GM21737 (cell line): ENCODE results near the gene TNFRSF19.
"Not testable (repeated sequence)": the region's sequence is repeated elsewhere in the genome, so short reads cannot be mapped to it uniquely, and the experiment has no call there.

Experiments used
- ATAC-seq: cut with Tn5 transposase; IDR thresholded peaks from one replicate; pipeline ENCODE4 v1.9.1; 2021; ENCODE audit warnings: mild to moderate bottlenecking, moderate library complexity; ENCODE audit not compliant: unreplicated experiment

The TNFRSF19 gene, protein sequence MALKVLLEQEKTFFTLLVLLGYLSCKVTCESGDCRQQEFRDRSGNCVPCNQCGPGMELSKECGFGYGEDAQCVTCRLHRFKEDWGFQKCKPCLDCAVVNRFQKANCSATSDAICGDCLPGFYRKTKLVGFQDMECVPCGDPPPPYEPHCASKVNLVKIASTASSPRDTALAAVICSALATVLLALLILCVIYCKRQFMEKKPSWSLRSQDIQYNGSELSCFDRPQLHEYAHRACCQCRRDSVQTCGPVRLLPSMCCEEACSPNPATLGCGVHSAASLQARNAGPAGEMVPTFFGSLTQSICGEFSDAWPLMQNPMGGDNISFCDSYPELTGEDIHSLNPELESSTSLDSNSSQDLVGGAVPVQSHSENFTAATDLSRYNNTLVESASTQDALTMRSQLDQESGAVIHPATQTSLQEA

DNA sequence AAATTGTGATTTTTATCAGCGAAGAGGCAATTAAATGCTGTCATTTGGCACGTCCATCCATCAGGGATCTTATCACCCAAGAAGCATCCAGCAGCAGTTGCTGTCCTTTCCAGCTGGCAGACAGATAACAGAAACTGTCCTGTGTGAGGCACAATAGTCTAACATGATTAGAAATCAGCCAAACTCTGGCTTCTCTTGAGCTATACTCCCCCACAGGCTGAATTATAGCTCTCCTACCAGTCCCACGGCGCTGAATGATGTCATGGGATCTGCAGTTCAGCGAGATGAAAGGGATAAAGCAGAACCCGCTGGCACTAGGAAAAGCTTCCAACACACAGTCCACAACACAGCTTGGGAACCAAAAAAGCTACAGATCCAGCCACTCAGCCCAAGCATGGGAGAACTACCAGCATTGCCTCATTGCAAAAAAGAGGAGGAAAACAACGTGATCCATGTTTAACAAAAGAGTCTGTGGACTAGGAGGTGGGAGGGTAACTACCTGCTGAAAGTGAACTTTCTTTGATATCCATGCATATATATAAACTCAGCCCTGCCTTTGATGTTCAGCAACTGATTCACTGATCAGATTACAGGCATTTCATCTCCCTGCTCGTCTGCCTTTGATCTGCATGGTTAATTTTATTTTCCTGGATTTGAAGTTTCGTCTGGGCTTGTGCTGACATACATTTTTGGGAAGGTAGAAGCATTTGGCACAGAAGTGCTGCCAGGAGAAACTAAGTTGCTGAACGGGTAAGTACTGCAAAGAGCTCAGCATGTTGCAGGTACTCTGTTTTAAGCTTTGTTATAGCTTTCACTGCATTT is at the start of gene TNFRSF19:
TNFRSF19 (plus strand) TSS at position 314 of the 822 bp plus-strand sequence. CDS start 19,772 bp downstream, outside the sequence.
- ATAC-seq = no peak

DNA sequence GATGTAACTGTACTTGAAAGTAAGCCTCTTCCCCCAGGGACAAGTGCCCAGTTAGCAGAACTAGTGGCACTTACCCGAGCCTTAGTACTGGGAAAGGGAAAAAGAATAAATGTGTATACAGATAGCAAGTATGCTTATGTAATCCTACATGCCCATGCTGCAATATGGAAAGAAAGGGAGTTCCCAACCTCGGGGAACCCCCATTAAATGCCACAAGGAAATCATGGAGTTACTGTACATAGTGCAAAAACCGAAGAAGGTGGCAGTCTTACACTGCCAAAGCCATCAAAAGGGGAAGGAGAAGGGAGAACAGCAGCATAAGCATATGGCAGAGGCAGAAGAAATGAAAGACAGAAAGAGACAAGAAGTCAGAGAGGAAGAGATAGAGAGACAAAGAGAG is 40.3 kb upstream of the TNFRSF19 start:
- ATAC-seq = not testable (repeated sequence)

DNA sequence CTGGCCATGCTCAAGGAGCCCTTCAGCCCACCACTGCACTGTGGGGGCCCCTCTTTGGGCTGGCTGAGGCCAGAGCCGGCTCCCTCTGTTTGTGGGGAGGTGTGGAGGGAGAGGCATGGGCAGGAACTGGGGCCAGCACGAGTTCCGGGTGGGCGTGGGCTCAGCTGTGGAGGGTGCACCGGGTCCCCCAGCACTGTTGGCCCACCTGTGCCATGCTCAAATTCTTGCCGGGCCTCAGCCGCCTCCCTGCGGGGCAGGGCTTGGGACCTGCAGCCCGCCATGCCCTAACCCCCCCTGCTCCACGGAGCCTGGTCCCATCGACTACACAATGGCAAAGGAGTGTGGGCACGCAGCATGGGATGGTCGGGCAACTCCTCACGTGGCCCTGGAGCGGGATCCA is 38.8 kb upstream of the TNFRSF19 start:
- no peak for ATAC-seq

DNA sequence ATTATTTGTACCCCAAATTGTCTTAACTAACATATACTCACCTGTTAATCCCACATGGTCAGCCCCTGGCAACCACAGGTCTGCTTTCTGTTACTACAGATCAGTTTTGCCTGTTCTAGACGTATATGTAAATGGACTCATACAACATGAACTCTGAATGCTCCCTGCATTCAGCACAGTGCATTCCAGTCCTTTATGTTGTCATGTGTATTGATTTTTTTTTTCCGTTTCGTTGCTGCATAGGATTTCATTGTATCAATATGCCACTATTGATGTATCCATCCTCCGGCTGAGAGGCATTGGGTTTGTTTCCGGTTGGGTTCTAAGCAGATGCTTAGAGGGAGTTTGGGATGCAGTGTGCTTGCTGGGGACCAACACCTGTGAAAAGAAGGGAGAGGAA is 36.1 kb upstream of the TNFRSF19 start:
- no peak for ATAC-seq

DNA sequence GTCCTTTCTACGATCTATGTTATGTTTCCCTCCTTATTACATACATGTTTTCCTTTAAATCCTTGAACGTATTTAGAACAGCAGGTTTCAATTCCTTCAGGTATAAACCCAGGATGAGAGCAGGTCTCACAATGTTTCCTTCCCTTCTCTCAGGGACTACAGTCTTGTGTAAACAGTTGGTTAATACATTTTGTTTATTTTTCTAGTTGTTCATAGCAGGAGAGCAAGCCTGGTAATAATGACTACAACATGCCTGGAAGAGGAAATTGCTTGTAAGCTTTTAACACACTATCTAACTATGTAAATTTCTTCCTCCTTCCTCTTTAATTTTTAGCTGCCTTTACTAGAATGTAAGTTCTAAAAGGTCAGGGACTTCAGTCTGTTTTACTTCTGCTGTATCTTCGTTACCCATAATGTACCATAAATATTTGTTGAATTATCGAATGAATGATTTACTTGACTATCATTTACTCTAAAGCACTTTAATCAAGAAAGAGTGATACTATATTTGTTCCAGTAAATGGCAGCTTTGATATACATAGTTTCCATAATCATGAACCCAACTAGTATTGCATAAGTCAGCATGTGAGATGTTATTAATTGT is 28.9 kb upstream of the TNFRSF19 start:
- ATAC-seq = no peak

DNA sequence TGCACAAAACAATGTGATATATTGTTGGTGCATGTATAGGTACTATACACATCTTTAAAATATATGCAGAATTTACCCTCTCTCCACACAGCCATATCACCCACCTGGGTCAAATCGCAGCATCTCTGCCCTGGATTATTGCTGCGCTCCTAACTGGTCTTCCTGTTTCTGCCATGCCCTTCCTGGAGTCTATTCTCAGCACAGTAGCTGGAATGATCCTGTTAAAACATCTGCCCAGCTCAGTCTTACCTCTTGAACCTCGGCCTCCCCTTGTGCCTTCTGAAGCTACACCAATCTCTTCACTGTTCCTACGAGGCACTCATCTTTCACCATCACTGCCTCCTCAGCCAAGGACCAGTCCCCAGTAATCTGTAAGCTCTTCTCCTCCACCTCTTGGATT is 25.5 kb upstream of the TNFRSF19 start:
- ATAC-seq = no peak

DNA sequence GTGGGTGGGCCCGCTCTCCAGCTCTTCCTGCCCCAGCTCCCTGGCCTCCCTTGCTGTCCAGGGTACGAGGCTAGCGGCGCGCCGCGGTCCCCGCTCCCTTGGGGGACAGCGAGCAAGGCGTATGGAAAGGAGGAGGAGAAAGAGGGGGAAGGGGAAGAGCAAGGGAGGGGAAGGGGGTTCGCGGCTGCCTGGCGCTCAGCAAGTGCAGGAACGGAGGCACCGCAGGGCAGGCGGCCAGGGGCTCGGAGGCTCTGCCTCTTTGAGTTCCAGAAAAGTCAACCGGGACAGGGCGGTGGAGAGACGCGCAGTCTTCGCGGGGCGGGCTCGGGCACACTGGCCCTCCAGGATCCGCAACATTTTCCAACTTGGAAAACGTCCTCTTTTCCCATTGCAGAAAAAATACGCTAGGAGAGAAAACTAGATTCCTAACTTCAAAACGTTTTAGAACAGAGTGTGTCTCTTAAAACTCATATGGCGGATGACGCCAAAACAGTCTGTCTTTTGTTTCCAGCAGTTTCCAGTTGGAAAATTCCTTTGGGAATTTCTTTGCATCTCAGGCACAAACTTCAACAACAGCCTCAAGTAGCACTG is 23.1 kb upstream of the TNFRSF19 start:
- no peak for ATAC-seq

DNA sequence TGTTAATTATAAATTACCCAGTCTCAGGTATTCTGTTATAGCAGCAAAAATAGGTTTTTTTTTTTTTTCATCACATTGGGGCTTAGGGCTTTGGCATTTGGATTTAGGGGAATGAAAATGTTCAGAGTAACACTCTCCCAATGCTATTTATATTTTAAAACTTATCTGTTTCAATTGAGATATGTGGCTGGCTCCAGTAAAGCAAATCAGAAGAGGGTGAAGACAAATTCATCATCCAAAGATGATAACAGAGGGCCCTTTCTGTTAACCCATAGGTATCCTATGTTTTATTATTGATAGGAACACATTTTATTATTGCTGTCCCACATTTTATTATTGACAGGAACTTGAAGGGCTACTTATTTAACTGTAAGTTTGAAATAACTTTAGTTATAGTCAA is 20.5 kb upstream of the TNFRSF19 start:
- no peak for ATAC-seq

DNA sequence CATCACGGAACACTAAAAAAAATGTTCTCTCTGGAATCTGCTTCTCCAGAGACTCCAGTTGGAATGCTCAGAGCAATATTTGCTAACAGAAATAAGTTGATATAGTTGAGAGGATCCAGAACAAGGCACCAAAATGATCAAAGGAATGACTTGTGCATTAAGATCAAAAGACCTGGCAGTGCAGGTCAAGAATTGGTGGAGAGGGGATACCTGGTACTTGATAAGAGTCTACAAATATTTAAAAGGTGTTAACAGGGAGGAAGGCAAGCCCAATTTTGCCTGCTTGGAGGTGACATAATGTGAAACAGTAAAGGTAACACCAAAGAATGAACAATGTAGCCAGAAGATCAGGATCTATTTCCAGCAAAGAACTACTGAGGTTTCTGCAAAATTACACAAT is 20.0 kb upstream of the TNFRSF19 start:
- ATAC-seq = no peak

DNA sequence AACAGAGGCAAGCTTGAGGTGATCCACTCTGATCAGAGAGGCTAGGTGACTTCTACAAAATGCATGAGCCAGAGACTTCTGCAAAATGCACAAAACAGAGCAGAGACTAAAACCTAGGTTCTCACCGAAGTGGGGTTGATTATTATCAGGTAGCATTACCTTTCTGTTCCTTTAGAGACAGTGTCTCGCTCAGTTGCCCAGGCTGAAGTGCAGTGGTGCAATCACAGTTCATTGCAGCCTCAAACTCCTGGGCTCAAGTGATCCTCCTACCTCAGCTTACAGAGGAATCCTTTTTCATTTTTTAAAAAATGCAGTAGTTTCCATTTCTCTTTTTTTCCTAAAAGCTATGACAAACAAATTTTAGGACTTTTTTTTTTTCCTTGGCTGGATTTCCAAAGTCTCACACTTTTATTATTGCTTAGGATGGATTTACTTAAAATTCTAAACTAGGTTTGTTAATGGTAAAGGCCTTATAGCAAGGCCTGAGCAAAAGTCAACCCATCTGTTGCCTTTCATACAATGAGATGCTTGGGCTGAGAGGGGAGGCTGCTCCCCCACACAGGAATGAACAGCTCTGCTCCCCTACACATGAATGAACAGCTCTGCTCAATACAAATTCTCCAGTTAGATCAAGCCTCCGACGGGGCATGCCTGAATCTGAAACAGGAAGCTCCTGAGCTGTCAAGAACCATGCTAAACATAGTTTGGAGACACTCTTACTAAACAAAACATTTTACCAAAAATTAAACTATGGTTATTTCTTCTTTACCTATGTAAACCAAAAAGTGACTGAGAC is 18.8 kb upstream of the TNFRSF19 start:
- no peak for ATAC-seq

DNA sequence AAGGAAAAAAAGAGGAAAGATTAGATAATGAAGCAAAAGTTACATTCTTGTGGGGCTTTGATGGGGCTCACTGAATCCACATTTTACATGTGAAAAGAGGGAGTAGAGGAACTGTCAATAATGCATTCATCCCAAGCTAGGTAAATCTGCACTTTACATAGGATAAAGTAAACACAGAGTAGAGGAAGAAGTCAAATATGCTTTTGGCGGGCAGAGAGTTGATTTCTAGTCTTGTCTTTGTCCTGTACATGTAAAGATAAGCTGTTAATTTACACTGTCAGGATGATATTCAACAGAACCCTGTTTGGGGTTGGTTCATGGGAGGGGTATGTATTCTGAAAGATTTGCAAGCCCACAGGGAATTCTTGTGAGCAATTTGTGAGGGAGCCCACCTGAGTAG is 18.0 kb upstream of the TNFRSF19 start:
- no peak for ATAC-seq

DNA sequence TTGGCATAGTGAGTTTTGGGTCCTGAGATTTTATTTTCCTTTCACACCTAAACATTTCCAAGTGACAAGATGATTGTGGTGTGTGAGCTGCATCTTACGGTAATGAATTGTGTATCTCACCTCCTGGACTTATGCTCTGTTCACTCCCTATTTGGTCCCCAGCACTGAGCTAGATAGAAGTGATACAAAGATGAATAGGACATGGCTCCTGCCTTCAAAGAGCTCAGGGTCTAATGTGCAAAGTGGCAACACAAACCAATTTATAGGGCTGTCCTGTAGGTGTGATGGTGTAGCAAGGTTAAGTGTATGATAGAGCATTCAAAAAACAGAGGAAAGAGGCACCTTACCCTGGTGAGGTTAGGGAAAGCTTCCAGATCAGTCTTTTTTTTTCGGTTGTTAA is 17.6 kb upstream of the TNFRSF19 start:
- ATAC-seq = no peak

DNA sequence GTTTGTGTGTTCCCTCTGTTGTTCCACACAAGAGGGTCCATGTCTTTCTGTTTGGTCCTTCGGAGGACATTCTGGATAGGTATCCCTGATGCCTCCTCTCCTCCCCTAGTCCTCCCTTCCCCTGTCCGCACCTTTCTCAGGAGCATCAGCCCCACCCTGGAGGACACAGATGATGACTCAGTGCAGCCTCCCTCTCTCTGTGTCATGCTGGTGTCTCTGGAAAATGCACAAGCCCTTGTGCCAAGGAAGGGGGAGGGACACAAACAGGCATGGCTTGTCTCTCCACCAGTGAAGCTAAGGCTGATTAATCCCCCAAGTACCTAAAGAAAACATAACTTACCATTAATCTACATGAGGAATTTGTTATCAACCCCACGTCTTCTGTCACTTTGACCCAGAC is 16.2 kb upstream of the TNFRSF19 start:
- ATAC-seq = no peak

DNA sequence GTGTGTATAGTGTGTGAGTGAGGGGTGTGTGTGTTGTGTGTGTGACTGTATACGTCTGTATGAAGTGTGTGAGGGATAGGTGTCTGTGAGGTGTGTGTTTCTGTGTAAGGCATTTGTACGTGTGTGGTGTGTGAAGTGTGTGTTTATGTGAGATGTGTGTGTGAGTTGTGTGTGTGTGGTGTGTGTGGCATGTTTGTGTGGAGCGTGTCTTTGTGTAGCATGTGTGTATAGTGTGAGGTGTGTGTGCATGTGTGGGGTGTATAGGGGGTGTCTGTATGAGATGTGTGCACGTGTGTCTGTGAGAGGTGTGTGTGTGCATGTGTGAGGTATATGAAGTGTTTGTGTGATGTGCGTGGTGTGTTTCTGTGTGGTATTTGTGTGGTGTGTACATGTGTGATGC is 13.2 kb upstream of the TNFRSF19 start:
- no peak for ATAC-seq

DNA sequence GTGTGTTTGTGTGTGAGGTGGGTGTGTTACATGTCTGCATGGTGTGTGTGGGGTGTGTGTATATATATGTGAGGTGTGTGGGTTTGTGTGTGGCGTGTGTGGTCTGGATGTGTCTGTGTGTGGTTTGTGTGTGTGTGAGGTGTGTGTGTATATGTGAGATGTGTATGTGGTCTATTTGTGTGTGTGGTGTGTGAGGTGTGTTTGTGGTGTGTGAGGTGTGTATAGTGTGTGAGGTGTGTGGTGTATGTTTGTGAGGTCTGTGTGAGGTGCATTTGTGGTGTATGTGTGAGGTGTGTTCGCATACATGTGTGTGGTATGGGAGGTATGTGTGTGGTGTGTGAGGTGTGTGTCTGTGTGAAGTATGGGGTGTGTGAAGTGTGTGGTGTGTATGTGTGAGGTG is 12.5 kb upstream of the TNFRSF19 start:
- ATAC-seq = no peak

DNA sequence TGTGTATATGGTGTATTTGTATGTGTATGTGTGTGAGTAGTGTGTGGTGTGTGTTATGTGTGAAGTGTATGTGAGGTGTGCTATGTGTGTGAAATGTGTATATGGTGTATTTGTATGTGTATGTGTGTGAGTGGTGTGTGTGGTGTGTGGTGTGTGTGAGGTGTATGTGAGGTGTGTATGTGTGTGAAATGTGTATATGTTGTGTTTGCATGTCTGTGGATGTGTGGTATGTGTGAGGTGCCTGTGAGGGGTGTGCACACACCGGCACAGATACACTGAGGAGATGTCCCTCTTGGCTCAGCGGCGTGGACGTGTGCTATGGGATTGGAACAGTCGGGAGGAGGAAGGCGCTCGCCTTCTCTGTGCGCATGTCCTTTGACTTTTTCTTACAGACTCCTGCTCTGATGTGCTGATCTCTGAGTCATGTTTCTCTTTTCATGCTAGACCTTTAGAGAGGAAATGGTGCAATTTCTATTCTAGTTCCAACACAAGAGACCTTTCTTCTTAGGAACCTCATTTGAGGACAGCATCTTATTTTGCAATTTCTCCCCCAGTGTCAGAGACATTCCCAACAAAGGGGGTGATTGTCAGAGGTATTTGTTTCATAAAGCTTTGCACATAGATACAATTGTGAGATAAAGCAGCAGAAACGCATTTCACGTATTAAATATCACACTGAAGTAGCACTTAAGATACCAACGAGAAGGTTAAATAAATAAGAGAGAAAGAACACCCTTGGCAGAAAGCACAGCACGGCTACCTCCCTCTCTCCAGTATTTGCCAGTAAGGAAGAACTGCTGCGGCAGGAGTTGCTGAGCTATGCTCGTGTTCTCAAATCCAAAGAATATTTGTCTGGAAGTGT is 11.3 kb upstream of the TNFRSF19 start:
- ATAC-seq = no peak

DNA sequence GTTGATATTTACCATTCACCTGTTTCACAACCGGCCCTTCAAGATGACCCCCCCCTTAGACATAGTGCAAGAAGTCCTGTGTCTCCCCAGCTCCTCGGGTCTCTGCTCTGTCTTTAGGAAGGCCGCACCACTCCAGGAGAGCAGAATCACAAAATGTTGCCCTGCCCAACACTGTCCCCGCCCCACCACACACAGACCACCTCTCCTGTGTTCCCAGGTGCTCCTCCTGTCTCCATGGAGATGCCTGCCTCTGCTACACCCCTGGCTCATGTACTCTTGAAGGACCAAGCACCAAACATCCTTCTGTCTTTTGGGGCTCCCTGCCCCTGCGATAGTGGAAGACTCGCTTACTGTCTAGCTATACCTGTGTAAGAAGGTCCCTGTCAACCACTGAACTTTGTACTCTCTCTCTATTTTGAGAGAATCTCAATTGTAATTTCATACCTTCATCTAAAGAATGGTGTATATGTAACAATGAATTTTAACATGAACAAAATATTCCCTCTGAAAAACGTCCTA is 9.6 kb upstream of the TNFRSF19 start:
- no peak for ATAC-seq

DNA sequence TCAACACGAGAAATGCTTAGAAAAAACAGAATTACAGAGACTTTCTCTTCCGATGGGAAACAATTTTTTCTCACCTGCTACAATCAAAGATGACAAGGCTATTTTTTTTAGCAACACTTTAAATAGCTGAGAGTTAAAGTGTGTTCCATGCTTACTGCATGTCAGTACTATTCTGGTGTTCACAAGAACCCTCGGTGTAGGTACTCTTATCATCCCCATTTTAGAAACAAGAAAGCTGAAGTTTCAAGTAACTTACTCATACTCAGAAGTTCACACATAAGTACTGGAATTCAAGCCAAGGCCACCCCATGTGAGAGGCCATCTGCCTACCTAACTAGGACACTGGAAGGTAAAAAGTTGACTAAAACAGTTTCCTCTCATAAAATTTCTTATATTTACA is 9.0 kb upstream of the TNFRSF19 start:
- no peak for ATAC-seq

DNA sequence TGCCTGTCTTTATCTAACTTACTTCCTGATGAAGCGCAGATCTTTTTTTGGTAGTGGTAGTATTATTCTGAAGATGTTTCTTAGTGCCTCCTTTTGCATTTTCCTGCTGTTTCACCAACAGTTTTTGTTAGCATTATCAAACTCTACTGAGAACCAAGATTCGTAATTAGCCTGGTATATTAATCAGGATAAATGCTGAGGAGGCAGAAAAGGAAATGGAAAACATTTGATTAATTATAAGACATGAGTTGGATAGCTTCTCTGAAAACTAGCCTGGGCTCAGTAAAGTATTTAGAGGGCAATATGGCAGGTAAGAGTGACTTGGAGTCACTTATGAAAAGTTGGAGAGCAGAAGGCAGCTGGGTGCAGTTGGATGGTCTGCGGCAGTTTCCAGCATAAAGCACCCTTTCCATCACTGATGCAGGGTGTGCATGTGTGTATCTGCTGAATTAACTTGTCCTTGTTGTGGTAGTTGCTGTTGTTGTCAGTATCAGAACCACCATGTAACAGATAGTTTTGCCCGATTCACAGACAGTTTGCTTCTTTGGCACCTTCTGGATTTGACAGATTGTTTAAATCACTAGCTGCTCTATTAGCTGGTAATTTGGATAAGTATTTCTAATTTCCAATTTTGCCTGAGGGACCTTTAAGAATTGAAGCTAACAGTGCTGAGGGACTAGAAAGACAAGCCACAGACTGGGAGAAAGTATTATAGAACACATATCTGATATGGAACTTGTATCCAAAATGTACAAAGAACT is 6.9 kb upstream of the TNFRSF19 start:
- ATAC-seq = no peak
